Right hindlimb (tissue), 1 donor: Measurements from ENCODE around the gene PFN3.
A peak's percentile ranks its signal among the peaks of the same experiment; 100 is the strongest.
"Not testable (repeated sequence)": the region's sequence is repeated elsewhere in the genome, so short reads cannot be mapped to it uniquely, and the experiment has no call there.

Experiments
- DNase-seq: peaks from one replicate; pipeline ENCODE4 v3.0.0-alpha.2; 2018

The PFN3 gene

GRCh38 chr5:177423671-177424070 is 23.2 kb upstream of the PFN3 start:
- DNase-seq = no peak

- DNase-seq = no peak
Observed at GRCh38 chr5:177421062-177421798, 20.8 kb upstream of the PFN3 start.

DNA sequence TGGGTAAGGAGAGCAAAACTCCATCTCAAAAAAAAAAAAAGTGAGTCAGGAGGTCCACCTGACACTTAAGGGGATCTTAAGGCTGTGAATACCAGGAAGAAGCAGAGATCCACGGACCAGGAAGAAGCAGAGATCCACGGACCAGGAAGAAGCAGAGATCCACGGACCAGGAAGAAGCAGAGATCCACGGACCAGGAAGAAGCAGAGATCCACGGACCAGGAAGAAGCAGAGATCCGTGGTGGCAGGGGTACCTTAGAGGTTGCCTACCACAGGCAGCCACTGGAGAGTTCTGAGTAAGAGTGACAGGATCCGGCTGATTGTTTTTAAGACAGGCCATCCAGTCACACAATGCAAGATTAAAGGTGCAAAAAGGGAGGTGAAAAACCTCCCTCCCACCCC is 20.0 kb upstream of the PFN3 start:
- DNase-seq = not testable (repeated sequence)

DNA sequence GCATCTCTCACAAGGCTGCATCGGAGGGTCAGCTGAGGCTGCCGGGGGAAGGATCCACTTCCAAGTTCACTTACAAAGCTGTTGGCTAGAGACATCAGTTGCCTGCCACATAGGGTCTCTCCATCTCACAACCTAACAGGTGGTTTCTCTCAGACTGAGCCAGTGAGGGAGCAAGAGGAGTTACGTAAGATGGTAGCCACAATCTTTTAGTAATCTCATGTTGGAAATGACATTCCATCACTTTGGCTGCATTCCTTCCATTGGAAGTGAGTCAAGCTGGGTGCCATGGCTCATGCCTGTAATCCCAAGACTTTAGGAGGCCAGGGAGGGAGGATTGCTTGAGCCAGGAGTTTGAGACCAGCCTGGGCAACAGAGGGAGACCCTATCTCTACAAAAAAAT is 18.6 kb upstream of the PFN3 start:
- DNase-seq = no peak

DNA sequence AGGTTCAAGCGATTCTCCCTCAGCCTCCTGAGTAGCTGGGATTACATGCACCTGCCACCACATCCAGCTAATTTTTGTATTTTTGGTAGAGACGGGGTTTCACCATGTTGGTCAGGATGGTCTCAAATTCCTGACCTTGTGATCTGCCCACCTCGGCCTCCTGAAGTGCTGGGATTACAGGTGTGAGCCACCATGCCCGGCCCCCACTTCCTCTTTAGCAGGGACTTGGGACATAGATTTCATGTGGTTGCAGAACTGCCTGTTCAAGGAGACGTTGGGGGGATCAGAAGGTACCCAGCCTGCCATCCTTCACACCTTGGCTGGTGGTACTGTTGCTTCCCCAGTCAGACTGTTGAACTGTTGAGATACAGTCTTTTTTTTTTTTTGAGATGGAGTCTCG is 16.6 kb upstream of the PFN3 start:
- not testable (repeated sequence) for DNase-seq

DNA sequence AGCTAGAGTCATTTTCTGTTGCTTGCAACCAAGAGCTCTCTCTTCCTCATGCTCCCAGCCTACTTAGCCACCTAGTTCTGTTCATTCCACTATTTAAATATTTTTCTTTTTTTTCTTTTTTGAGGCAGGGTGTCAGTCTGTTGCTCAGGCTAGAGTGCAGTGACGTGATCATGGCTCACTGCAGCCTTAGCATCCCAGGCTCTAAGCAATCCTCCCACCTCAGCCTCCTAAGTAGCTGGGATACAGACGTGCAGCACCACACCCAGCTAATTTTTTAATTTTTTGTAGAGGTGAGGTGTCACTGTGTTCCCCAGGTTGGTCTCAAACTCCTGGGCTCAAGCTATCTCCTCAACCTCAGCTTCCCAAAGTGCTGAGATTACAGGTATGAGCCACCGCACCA is 14.0 kb upstream of the PFN3 start:
- DNase-seq = no peak

- no peak for DNase-seq
Observed at GRCh38 chr5:177412603-177413233, 12.3 kb upstream of the PFN3 start.

DNA sequence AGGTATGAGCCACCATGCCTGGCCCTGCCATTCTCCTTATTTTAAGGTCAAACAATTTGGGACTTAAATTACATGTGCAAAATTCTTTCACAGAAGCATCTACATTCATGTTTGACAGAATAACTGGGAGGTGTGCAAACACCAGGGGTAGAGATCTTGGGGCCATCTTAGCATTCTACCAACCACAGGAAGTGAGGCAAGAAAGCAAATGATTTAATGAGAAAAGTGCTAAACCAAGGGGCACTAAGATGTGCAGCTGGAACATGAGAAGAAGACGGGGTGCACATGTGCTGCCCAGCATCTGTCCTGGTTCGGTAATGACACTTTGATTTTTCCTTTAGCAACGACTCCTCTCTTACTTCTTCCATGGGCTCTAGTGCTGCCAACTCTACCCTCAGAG is 10.1 kb upstream of the PFN3 start:
- DNase-seq = no peak

- no peak for DNase-seq
Observed at GRCh38 chr5:177409043-177409801, 8.8 kb upstream of the PFN3 start, which contains the start of gene F12. F12 (minus strand) TSS chr5:177409564; CDS start chr5:177409527, 37 bp downstream.

GRCh38 chr5:177405805-177406204 is 5.3 kb upstream of the PFN3 start:
- no peak for DNase-seq

GRCh38 chr5:177405312-177405711 is 4.9 kb upstream of the PFN3 start:
- no peak for DNase-seq

- no peak for DNase-seq
Observed at GRCh38 chr5:177404641-177405179, 4.2 kb upstream of the PFN3 start.

GRCh38 chr5:177403792-177404640 is 3.6 kb upstream of the PFN3 start:
- DNase-seq = peak; percentile 86

DNA sequence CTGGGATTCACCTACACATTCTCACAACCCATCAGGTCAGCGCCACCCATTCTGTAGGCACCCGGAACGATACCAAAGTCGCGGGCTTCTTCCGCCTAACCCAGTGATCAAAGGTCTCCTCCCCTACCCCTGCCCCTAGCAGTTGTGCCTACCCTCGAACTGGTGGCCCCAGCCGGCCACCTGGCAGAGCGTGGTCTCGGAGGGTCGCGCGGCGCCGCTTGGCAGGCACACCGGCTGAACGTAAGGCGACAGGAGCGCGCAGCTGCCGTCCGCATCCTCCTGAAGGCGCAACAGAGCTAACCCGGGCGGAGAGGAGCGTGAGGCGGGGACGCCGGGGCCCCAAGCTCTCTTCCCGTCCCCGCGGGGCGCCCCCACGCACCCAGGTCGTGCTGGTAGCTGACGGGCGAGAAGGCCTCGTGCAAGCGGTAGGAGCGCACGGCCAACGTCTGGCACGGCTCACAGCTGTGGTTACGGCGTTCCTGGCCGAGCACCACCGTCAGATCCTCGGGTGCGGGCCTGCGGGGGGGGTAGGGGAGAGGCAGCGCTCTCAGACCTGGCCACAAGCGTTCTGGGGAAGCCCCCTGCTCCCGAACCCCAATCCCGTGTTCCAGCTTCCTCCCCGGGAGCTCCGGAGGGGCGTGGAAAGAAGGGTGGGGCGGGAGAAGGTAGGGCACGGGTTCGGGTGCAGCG is 2.8 kb upstream of the PFN3 start:
- DNase-seq = no peak

GRCh38 chr5:177402271-177403043 is 2.0 kb upstream of the PFN3 start:
- peak; percentile 47 for DNase-seq

DNA sequence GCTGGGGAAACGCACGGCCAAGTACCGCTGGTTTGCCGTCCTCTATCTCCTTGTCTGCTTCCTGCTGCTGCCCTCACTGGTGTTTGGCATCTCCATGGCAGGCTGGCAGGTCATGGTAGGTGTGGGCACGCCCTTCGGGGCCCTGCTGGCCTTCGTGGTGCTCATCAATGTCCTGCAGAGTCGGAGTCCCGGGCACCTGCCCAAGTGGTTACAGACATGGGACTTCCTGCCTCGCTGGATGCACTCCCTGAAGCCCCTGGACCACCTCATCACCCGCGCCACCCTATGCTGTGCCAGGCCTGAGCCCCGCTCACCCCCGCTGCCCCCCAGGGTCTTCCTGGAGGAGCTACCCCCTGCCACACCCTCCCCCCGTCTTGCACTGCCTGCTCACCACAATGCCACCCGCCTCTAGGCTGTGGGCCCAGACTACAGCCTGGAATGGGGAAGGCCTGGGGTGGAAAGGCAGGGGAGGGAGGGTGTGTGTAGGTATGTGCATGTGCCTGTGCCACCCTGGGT is 2.5 kb downstream of the PFN3 start:
- DNase-seq = no peak

GRCh38 chr5:177396807-177397206 is 3.7 kb downstream of the PFN3 start:
- no peak for DNase-seq

GRCh38 chr5:177396078-177396477 is 4.4 kb downstream of the PFN3 start:
- no peak for DNase-seq

DNA sequence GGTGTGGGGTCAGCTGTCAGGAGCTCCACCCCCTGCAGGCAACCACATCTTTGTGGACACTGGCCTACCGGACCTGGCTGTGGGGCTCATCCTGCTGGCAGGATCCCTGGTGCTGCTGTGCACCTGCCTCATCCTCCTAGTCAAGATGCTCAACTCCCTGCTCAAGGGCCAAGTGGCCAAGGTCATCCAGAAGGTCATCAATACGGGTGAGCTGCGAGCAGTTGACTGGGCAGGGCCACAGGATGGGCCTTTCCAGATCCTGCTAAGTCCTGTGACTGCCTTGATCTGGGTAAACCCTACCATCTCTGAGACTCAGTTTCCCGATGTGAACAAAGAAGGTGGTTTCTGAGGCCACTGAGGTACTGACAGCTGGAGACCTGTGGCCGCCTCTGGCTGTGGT is 6.5 kb downstream of the PFN3 start:
- DNase-seq = no peak

DNA sequence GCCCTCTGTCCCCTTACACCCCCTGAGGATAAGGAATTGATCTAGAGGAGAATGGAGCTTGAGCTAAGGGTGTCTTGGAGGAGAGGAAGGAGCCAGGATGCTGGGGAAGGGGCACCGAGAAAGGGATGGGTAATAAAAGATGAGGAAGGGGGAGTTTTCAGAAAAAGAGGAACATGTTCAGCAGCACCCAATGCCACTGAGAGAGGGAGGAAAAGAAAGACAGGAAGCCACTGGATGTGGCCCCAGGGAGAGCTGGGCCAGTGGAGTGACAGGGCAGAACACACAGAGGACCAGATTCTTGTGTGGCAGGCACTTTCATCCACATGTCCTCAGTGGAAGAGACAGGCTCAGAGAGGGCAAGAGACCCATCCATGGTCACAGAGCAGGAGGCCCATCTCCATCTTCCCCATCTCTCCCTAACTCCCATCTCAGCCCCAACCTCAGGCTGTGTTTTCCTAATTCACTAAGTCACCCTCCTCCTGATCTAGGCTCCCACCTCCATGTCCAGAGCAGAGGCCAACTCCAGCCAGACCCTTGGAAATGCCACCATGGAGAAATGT is 7.2 kb downstream of the PFN3 start:
- no peak for DNase-seq

DNA sequence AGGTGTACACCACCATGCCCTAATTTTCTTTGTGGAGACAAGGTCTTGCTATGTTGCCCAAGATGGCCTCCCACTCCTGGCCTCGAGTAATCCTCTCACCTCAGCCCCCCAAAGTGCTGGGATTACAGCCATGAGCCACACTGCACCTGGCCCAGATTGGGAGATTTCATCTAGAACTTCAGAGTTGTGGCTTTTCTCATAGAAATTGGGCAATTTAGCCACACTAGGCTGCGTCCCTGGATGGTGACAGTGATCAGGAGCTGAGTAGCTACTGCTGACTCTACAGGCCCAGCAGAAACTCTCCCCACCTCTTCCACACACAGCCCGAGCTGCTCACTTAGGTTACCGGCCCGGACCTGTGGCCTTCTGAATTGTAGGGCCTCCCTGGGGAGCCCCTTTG is 7.7 kb downstream of the PFN3 start:
- no peak for DNase-seq
